ENCODE data around the gene MCM3AP. TPM values are rescaled to one million over a fixed set of nuclear protein-coding genes. Genes with fewer than 3 reads are reported as not detected.

MCM3AP gene
- total RNA-seq, 1 donor from 2014 or later: 150 TPM

DNA sequence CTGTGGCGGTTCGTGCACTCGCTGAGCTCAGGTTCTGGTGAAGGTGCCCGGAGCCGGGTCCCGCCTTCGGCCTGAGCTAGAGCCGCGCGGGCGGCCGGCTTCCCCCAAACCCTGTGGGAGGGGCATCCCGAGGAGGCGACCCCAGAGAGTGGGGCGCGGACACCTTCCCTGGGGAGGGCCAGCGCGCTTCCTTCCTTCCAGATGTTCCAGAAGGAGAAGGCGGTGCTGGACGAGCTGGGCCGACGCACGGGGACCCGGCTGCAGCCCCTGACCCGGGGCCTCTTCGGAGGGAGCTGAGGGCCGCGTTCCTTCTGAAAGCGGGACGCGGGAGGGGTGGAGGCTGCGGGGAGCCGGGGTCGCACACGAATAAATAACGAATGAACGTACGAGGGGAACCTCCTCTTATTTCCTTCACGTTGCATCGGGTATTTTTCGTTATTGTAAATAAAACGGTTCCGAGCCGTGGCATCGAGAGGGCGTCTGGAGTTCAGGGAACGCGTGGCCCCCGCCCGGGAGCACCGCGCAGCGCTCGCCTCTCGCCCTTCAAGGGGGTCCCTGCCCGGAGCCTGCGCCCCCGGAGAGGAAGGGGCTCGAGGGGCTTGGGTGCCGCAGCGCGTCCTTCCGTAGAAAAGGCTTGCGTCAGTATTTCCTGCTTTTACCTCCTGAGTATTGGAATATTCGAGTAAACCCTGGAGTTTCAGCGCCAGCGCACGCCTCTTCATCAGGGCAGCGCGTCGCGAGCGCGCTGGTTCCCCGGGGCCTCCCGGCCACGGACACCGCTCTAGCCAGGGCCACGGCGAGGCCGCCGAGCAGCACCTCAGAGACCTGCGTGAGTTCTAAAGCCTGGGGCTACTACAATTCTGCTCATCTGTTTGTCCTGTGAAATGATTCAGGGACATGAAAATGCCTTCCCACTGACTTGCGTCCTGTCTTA, 12.2 kb upstream of the MCM3AP start:
- peak overlapping the region; percentile 59 for H3K4me3 Mint-ChIP-seq
- TF ChIP-seq, protein P1, sequence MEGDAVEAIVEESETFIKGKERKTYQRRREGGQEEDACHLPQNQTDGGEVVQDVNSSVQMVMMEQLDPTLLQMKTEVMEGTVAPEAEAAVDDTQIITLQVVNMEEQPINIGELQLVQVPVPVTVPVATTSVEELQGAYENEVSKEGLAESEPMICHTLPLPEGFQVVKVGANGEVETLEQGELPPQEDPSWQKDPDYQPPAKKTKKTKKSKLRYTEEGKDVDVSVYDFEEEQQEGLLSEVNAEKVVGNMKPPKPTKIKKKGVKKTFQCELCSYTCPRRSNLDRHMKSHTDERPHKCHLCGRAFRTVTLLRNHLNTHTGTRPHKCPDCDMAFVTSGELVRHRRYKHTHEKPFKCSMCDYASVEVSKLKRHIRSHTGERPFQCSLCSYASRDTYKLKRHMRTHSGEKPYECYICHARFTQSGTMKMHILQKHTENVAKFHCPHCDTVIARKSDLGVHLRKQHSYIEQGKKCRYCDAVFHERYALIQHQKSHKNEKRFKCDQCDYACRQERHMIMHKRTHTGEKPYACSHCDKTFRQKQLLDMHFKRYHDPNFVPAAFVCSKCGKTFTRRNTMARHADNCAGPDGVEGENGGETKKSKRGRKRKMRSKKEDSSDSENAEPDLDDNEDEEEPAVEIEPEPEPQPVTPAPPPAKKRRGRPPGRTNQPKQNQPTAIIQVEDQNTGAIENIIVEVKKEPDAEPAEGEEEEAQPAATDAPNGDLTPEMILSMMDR (IDR thresholded peaks at IDR 0.05; ENCODE audit: unreplicated experiment): no peak

DNA sequence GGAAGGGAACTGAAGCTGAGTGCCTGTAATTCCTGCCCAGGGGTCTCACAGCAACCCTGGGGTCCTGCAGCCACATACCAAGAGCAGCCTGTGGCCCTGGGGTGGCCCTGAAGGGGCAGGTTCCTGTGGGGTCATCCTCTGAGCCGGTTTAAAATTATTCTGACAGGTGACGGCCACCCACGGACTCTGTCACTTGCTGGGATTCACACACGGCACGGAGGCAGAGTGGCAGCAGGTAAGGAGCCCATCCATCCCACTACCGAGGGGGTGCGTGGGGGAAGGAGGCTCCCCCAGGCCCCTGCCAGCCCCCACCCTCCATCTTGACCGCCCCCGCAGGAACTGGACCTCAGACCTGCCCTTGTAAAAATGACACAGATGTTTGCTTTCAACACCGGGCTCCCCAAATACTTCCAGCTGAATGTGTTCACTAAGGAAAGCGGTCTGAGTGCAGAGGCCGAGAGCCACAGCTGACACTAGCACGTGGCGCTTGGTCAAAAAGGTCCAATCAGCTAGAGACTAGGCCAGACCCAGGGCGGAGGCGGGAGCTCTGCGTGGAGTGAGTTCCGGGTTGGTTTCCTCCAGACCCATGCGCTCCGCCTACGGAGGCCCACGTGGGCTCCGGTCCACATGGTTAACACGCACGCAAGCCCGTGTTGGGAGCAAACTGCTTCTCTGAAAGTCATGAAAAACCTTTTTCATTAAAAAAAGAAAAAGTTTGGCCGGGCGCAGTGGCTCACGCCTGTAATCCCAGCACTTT, 10.8 kb upstream of the MCM3AP start:
- Mint-ChIP-seq H3K4me3 (no peak overlapping the region), H3K27me3 (ENCODE audit: low read depth) (no peaks in the 10 kb centered on the region), H3K4me1 (peaks cover 5% of the 10 kb centered on the region), H3K27ac (no peak overlapping the region), H3K9me3 (no peaks in the 10 kb centered on the region), H3K36me3 (peaks cover 26% of the 10 kb centered on the region)
- DNase-seq (ENCODE audit: low spot score in 2 of 2, unreplicated experiment in 2 of 2): no peak
- TF ChIP-seq, protein P1 (IDR thresholded peaks at IDR 0.05; ENCODE audit: unreplicated experiment): no peak

More for the DNA sequence above, 12.2 kb upstream of the MCM3AP start:
- no peaks in the 10 kb centered on the region for H3K9me3 Mint-ChIP-seq
- peaks cover 5% of the 10 kb centered on the region for H3K4me1 Mint-ChIP-seq
- H3K36me3 Mint-ChIP-seq: peaks cover 17% of the 10 kb centered on the region
- no peaks in the 10 kb centered on the region for H3K27me3 Mint-ChIP-seq (ENCODE audit: low read depth)
- DNase-seq (ENCODE audit: low spot score in 2 of 2, unreplicated experiment in 2 of 2): no peak
- peak overlapping the region; percentile 60 for H3K27ac Mint-ChIP-seq

DNA sequence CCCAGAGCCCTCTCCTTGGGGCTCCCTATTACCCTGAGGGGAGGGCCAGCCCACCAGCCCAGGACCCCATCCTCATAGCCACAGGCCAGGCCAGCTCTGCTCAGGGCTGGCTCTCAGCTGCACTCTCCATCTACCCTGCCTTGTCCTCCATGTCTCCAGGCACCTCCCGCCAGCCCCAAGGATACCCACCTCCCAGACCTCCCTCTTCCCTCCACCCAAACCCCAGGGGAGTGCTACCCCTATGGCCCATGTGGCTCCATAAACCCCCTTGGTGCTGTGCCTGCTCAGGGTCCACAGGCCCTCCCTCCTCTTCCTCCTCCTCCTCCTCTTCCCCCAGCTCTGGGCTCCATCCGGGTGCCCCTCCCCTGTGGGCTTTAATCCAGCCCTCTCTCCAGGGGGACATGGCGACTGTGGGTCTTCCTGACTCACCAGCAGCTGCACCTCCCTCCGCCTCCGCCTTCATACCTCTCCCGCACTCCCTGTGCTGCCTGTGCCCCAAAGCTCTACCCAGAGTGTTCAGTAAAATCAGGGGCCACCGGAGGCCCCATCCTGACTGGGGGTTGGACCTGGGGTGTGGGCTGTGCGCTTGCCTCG, 9.9 kb upstream of the MCM3AP start:
- no peak overlapping the region for H3K4me3 Mint-ChIP-seq
- DNase-seq (ENCODE audit: low spot score in 2 of 2, unreplicated experiment in 2 of 2): no peak
- peak overlapping the region; percentile 39 for H3K27ac Mint-ChIP-seq
- H3K27me3 Mint-ChIP-seq (ENCODE audit: low read depth): no peaks in the 10 kb centered on the region
- H3K9me3 Mint-ChIP-seq: no peaks in the 10 kb centered on the region
- peaks cover 5% of the 10 kb centered on the region for H3K4me1 Mint-ChIP-seq
- H3K36me3 Mint-ChIP-seq: peaks cover 22% of the 10 kb centered on the region
- TF ChIP-seq, protein P1 (IDR thresholded peaks at IDR 0.05; ENCODE audit: unreplicated experiment): no peak

DNA sequence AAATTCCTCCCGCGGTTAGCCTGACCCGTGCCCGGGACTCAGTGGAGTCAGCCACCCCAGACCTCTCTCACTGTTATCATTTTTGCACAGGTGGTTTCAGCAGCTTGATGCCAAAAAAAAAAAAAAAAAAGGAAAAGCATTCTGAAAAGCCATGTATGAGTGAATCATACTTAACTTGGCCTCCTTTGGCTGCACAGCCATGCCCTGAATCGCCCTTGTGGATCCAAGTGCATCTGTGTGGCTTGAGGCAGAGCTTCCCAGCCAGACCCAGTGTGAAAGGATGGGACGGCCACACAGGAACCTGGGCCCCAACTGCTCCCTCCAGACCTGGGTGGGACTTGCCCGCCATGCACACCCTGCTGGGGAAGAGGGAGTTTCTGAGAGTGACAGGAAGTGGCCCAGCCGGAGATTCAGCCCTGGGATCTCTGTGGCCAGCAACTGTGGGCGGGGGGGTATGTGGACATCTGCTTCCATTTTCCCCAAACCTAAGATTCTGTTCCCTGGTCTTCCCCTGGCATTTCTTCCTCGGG, 9.3 kb upstream of the MCM3AP start:
- DNase-seq (ENCODE audit: low spot score in 2 of 2, unreplicated experiment in 2 of 2): no peak
- H3K9me3 Mint-ChIP-seq: no peaks in the 10 kb centered on the region
- H3K27me3 Mint-ChIP-seq (ENCODE audit: low read depth): no peaks in the 10 kb centered on the region
- H3K4me1 Mint-ChIP-seq: peaks cover 5% of the 10 kb centered on the region
- H3K4me3 Mint-ChIP-seq: no peak overlapping the region
- TF ChIP-seq, protein P1 (IDR thresholded peaks at IDR 0.05; ENCODE audit: unreplicated experiment): no peak
- peaks cover 17% of the 10 kb centered on the region for H3K36me3 Mint-ChIP-seq
- peak overlapping the region; percentile 39 for H3K27ac Mint-ChIP-seq

DNA sequence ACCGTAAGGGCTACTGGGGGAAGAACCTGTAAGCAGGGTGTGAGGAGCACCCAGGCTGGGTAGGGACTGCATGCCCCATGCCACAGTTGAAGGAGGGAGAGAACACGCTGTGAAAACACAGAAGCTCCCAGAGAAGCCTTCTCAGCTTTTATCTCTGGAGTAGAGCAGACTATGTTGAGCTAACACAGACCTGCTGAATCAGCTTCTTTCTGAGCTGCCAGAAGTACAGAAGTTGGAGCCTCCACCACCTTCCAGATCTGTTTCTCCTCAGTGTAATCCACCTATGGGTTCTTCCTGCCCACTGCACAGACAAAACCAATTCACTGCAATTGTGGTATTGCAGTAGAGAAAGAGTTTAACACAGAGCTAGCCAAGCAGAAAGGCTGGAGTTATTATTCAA, 6.2 kb upstream of the MCM3AP start:
- Mint-ChIP-seq H3K9me3 (no peaks in the 10 kb centered on the region), H3K4me3 (no peak overlapping the region), H3K27me3 (ENCODE audit: low read depth) (no peaks in the 10 kb centered on the region), H3K4me1 (peaks cover 10% of the 10 kb centered on the region), H3K36me3 (peaks cover 13% of the 10 kb centered on the region), H3K27ac (no peak overlapping the region)
- TF ChIP-seq, protein P1 (IDR thresholded peaks at IDR 0.05; ENCODE audit: unreplicated experiment): no peak
- DNase-seq (ENCODE audit: low spot score in 2 of 2, unreplicated experiment in 2 of 2): no peak
